GM19099 (cell line): ENCODE measurements around the gene CHST6.

Experiments used
- POLR2A ChIP-seq: IDR thresholded peaks from 3 replicates; pipeline ENCODE4 v1.6.1; 2011; ENCODE audit warnings: low read depth; ENCODE audit not compliant: insufficient read length; ENCODE audit errors: extremely low read depth

CHST6 gene

DNA sequence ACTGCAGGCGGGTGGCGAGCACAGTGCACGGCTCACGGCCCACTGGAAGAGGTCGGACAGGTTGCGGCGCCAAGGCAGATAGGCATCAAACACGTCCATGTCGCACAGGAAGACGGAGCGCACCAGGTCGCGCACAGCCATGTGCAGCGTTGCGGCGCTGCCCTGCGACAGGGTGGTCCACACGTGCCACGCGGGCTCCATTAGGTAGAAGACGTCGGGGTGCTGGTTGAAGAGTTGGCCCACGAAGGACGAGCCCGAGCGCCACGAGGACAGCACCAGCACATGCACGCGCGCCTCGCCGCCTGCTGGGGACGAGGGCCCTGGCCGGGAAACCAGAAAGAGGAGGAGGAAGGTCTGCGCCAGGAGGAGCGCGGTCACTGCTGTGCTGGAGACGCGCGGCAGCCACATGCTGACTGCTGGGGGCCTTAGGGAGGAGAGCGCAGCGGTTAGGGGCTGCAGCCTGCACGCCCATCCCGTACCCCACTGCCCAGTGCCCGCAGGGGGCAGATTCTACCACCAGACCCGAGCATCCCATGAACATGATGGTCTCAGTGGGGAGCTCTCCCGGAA, 15.7 kb downstream of the CHST6 start:
- TF ChIP-seq POLR2A, result no peak

DNA sequence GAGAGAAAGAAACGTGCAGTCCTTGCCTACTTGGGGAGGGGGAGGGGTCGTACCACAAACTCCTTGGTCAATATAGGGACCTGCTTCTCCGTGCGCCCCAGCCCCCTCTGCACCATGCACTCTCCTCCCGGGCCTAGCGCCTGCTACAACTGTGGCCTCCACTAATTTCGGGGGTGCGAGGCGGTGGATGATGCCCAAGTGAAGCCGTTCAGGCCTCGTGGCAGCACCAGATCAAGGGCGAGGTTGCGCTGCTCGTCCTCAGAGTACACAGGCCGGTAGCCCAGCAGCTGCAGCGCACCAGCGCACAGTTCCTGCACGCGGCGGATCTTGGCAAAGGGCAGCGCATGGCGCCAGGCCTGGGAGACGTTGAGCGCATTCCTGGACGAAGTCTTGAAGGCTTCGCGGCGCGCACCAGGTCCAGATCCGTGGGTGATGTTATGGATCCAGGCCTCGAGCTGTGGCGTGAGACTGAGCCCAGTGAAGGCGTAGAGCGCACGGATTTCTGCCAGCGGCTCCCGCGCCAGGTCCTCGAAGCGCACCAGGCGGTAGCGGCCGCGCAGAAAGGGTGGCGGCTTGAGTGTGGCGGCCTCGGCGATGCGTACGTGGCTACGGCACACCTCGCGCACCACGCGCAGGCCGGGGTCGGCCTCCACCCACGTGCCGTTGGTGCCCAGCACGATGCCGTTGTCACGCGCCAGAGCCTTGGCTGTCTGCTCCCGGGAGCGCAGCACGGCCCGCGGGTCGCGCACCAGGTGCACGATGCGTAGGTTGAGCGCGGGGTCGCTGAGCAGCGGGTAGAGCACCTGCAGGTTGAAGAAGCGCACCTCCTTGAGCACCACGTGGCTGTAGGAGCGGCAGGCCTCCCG, 16.5 kb downstream of the CHST6 start:
- no peak for TF ChIP-seq POLR2A

DNA sequence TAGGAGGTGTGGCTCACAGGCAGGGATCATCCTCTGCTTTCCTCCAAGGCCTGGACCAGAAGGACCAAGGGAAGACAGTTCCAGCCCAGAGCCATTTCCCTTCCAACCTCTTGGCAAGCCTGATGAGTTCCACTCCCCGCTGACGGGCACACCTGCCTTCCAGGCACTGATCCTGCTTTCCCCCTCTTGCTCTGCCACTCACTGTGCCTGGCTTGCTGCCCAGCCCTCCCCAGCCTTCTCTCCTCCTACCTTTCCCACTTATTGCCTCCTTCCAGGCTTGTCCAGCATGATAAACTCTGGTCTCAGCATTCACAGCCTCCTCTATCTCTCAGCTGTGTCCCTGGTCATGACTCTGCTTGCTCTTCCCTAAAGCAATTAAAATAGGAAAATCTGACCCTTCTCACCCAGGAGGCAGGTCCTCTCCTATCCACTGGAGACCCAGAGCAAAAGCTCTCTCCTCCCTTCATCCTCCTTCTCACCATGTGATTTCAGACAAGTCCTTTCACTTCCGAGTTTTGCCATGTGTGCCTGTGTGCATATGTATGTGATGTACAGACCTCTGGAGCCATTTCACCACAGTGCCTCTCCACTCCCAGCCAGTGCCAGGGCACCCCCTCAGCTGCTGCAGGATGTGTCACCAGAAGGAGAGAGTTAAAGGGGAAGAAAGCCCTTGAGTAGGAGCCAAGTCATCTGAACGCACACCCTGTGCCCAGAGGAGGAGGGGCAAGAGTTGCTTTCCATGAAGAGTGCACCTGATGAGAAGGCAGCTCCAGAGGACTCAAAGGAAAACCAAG, 17.4 kb downstream of the CHST6 start:
- no peak for TF ChIP-seq POLR2A

GRCh38 chr16:75476817-75477216, 18.4 kb downstream of the CHST6 start:
- TF ChIP-seq POLR2A, result no peak

- TF ChIP-seq POLR2A, result no peak
Observed at GRCh38 chr16:75475420-75475847, 19.8 kb downstream of the CHST6 start.

DNA sequence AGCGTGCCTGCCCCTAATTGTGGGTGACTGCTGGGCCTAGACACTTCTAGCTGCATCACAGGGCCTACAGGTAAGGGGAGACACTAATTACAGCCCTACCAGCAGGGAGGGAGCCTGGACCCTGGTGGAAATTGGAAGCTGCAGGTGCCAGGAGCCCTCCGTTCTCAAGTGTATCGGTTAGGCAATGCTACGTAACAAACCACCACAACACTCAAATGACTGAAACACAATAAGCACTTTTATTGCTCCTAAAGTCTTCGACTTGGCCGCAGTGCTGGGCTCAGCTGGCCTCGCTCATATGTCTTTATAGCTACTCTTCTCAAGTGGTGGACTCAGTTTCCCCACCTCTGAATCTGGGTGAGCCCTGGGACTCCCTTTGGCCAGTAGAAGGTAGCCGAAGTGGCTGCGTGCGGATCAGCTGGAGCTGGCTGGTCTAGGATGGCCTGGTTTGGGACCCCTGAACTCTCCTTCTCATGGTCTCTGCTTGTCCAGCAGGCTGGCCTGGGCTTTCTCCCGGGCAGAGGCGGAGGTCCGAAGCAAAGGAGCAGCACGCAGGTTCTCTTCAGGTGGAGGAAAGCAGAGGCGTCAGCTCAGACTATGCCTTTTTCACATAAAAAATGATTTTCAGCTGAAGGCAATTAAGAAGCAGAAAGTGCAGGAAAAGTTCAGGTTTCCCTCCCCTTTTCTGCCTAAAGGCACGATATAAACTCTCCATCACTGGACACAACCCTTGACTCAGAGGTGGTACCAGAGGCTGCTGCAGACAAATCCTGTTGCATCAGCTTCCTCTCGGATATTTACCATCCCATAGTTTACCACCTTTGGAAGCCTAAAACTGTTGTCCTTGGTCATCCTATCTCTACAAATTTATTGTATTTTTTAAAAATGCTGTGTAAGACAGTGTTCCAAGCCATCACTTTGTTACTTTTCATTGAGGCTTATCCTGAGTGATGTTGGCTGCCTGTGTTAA, 22.0 kb downstream of the CHST6 start:
- no peak for TF ChIP-seq POLR2A

GRCh38 chr16:75471723-75472633, 23.3 kb downstream of the CHST6 start:
- TF ChIP-seq POLR2A, result no peak

DNA sequence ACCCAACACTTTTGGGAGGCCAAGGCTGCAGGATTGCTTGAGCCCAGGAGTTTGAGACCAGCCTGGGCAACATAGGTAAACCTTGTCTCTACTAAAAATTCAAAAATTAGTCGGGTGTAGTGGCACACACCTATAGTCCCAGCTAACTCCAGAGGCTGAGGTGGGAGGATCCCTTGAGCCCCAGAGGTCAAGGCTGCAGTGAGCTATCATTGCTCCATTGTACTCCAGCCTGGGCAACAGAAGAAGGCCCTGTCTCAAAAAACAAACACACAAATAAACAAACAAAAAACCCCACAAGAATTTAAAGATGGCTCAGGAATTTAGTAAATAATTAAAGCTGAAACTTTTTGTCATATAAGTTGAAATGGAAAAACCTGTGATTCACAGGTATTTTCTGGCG, 28.5 kb downstream of the CHST6 start:
- no peak for TF ChIP-seq POLR2A

- peak; percentile 98 for TF ChIP-seq POLR2A
Observed at GRCh38 chr16:75464122-75464918, 30.9 kb downstream of the CHST6 start, which contains the start of gene TMEM170A. TMEM170A (minus strand) TSS chr16:75464689; CDS start chr16:75464600, 89 bp downstream.

DNA sequence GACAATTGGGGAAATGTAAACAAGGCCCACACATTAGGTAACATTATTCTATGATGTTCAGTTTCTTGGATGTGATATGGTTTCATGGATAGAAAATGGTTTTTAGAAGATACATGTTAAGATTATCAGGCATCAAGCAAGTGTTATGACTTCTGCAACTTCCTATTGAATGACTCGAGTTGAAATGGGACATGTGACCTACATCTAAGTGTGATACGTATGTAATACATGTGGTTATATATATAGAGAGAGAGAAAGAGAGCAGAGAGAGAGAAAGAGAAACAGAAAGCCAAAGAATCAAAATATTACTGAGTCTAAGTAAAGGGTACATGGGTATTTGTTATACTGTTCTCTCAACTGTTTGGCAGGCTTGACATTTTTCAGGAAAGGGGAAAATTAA, 32.4 kb downstream of the CHST6 start:
- TF ChIP-seq POLR2A, result no peak

- TF ChIP-seq POLR2A, result no peak
Observed at GRCh38 chr16:75461575-75461974, 33.7 kb downstream of the CHST6 start.

GRCh38 chr16:75460446-75460845, 34.8 kb downstream of the CHST6 start:
- TF ChIP-seq POLR2A, result no peak

GRCh38 chr16:75459691-75460090, 35.5 kb downstream of the CHST6 start:
- no peak for TF ChIP-seq POLR2A
